OCI-LY7 (cell line): ENCODE data around the gene CRHR1. TPM values are rescaled to one million over a fixed set of nuclear protein-coding genes. Genes with fewer than 3 reads are reported as not detected.

Experiments
- Bru-seq: library from RNA; stranded (reverse); fragments of 400-500 nt; gene quantifications from one replicate; lab custom pipeline; 2021; lab: Mats Ljungman, UMichigan
- BruChase-seq, 2 experiments: library from RNA; stranded (reverse); fragments of 400-500 nt; gene quantifications; one replicate each; lab custom pipeline; 2021; lab: Mats Ljungman, UMichigan
- BruUV-seq: library from RNA; stranded (reverse); fragments of 400-500 nt; replicated peaks from 2 replicates; lab custom pipeline; 2021; lab: Mats Ljungman, UMichigan
- CTCF ChIA-PET: fragments of 300-600 bp; sonication (Branson Sonifier 250); formaldehyde crosslinking; loops from one replicate; lab custom pipeline; 2022; ENCODE audit warnings: antibody characterized with exemption; ENCODE audit not compliant: unreplicated experiment; lab: Charles Lee
- POLR2A ChIA-PET: fragments of 300-600 bp; sonication (Branson Sonifier 250); formaldehyde crosslinking; loops from one replicate; lab custom pipeline; 2022; ENCODE audit warnings: antibody characterized with exemption; lab: Charles Lee
- DNase-seq: peaks from one replicate; pipeline ENCODE4 v3.0.0-alpha.2; 2015; ENCODE audit warnings: low spot score
- H2AFZ ChIP-seq: fragments of 200-600 bp; sonication (generic), shearing (Covaris generic); 2 replicates; pipeline ENCODE4 v1.6.1; 2014; ENCODE audit warnings: mild to moderate bottlenecking, antibody characterized with exemption, low read length, moderate library complexity
- H3K27ac ChIP-seq: fragments of 200-600 bp; sonication (generic); 2 replicates; pipeline ENCODE4 v1.5.1; 2014; ENCODE audit warnings: mixed run types, low read depth, mild to moderate bottlenecking, moderate library complexity, low read length, inconsistent platforms; ENCODE audit not compliant: poor library complexity, severe bottlenecking
- H3K36me3 ChIP-seq: fragments of 200-600 bp; sonication (generic); 2 replicates; pipeline ENCODE4 v1.6.1; 2014; ENCODE audit warnings: mild to moderate bottlenecking, antibody characterized with exemption, low read length, moderate library complexity, mixed read lengths; ENCODE audit not compliant: insufficient read depth
- H3K4me1 ChIP-seq: fragments of 200-600 bp; sonication (generic); 2 replicates; pipeline ENCODE4 v1.5.1; 2014; ENCODE audit warnings: mild to moderate bottlenecking, low read length; ENCODE audit not compliant: insufficient read depth, poor library complexity, severe bottlenecking
- H3K4me2 ChIP-seq: fragments of 200-600 bp; sonication (generic); 2 replicates; pipeline ENCODE4 v1.6.1; 2014; ENCODE audit warnings: mild to moderate bottlenecking, low read length
- H3K4me3 ChIP-seq: fragments of 200-600 bp; sonication (generic); 2 replicates; pipeline ENCODE4 v1.5.1; 2014; ENCODE audit warnings: mild to moderate bottlenecking, low read depth, low read length; ENCODE audit not compliant: poor library complexity, severe bottlenecking
- H3K79me2 ChIP-seq: fragments of 200-600 bp; sonication (generic); 2 replicates; pipeline ENCODE4 v1.6.1; 2016; ENCODE audit warnings: low read depth, mild to moderate bottlenecking, low read length, moderate library complexity, mixed read lengths; ENCODE audit not compliant: insufficient read depth
- H3K9me2 ChIP-seq: fragments of 200-600 bp; sonication (generic); 2 replicates; pipeline ENCODE4 v1.6.1; 2016; ENCODE audit warnings: mild to moderate bottlenecking, low read length, mixed read lengths; ENCODE audit not compliant: insufficient read depth
- H3K9me3 ChIP-seq: fragments of 200-600 bp; sonication (generic); 2 replicates; pipeline ENCODE4 v1.6.1; 2014; ENCODE audit warnings: mild to moderate bottlenecking, mixed run types, low read length, mixed read lengths
- H4K20me1 ChIP-seq: fragments of 200-600 bp; sonication (generic); 2 replicates; pipeline ENCODE4 v1.6.1; 2014; ENCODE audit warnings: mild to moderate bottlenecking, antibody characterized with exemption, low read length, moderate library complexity, mixed read lengths; ENCODE audit not compliant: insufficient read depth
- EZH2phosphoT487 ChIP-seq: fragments of 200-600 bp; sonication (generic); IDR thresholded peaks from 2 replicates; pipeline ENCODE4 v1.6.1; 2018; ENCODE audit warnings: low read depth, borderline replicate concordance, mild to moderate bottlenecking, mixed run types, antibody characterized with exemption, low read length, moderate library complexity, mixed read lengths
- intact Hi-C: fragments of 100-400 bp; cut with micrococcal nuclease; formaldehyde crosslinking; loops from one replicate; pipeline ENCODE4 v1.10.0; 2022; ENCODE audit not compliant: unreplicated experiment
- long read RNA-seq: library from polyadenylated mRNA; stranded (forward); transcript quantifications from one replicate; pipeline ENCODE4 v2.0.0, GENCODE V29; 2022
- total RNA-seq, 2 experiments: library from RNA; depleted of rRNA in 1 of 2; stranded (reverse); fragments of >200 nt in 1 of 2; shearing (Covaris generic) in 1 of 2; gene quantifications; 2 replicates each; pipeline ENCODE4 v1.2.3, GENCODE V29; 2014 to 2022
- TF ChIP-seq, protein P1 (sequence below): fragments of 200-600 bp; sonication (generic); conservative IDR thresholded peaks from 2 replicates; pipeline ENCODE4 v1.5.1; 2014; ENCODE audit warnings: mild to moderate bottlenecking, antibody characterized with exemption, low read length, moderate library complexity, mixed read lengths

The CRHR1 gene
- total RNA-seq (2014; rRNA removed; shearing (Covaris generic)): not detected in 2 replicates
- not detected in 2 replicates for total RNA-seq (2022)
- Bru-seq, nascent RNA: not detected
- BruChase-seq, experiment 1, labeled RNA remaining after a 6-hour chase: not detected
- BruChase-seq, experiment 2, labeled RNA remaining after a 2-hour chase: not detected
- long read RNA-seq: 0 reads

DNA sequence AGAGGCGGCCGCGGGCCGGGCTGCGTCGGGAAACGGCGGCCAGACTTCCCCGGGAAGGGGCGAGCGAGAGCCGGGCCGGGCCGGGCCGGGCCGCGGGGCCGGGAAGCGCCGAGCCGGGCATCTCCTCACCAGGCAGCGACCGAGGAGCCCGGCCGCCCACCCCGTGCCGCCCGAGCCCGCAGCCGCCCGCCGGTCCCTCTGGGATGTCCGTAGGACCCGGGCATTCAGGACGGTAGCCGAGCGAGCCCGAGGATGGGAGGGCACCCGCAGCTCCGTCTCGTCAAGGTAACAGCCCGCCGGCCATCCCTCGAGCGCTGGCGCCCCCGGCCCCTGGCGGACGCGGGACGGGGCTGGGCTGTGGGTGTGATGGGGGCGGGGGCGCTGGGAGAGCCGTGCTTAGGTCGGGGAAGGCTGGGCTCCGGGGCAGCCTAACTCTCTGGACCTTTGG, at the start of gene CRHR1:
Gene CRHR1 (plus strand): TSS at position 28 of the 448 bp plus-strand sequence. CDS start 225 bp downstream, at position 253.
- BruUV-seq: no TSS peak
- intact Hi-C loops: no loop called here
- no peak within 1 kb of the TSS for H2AFZ ChIP-seq
- H3K9me2 ChIP-seq: no peaks in the 10 kb centered on the region
- no peak within 1 kb of the TSS for H3K4me3 ChIP-seq
- no peaks in the 10 kb centered on the region for H3K36me3 ChIP-seq
- H3K79me2 ChIP-seq: no peaks in the 10 kb centered on the region
- no peaks in the 10 kb centered on the region for H3K4me1 ChIP-seq
- TF ChIP-seq, protein P1, sequence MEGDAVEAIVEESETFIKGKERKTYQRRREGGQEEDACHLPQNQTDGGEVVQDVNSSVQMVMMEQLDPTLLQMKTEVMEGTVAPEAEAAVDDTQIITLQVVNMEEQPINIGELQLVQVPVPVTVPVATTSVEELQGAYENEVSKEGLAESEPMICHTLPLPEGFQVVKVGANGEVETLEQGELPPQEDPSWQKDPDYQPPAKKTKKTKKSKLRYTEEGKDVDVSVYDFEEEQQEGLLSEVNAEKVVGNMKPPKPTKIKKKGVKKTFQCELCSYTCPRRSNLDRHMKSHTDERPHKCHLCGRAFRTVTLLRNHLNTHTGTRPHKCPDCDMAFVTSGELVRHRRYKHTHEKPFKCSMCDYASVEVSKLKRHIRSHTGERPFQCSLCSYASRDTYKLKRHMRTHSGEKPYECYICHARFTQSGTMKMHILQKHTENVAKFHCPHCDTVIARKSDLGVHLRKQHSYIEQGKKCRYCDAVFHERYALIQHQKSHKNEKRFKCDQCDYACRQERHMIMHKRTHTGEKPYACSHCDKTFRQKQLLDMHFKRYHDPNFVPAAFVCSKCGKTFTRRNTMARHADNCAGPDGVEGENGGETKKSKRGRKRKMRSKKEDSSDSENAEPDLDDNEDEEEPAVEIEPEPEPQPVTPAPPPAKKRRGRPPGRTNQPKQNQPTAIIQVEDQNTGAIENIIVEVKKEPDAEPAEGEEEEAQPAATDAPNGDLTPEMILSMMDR: no peak
- no peak for TF ChIP-seq EZH2phosphoT487
- POLR2A ChIA-PET: no interaction called here
- CTCF ChIA-PET: no interaction called here
- no peak for DNase-seq
- H4K20me1 ChIP-seq: no peaks in the 10 kb centered on the region
- no peaks in the 10 kb centered on the region for H3K9me3 ChIP-seq
- no peak within 1 kb of the TSS for H3K4me2 ChIP-seq
- no peak within 1 kb of the TSS for H3K27ac ChIP-seq

- H4K20me1 ChIP-seq: no peaks in the 10 kb centered on the region
- no peak overlapping the region for H3K4me2 ChIP-seq
- ChIA-PET POLR2A (no interaction called here), CTCF (no interaction called here)
- BruUV-seq: no TSS peak
- no peak overlapping the region for H3K4me3 ChIP-seq
- H3K79me2 ChIP-seq: no peaks in the 10 kb centered on the region
- no peaks in the 10 kb centered on the region for H3K36me3 ChIP-seq
- TF ChIP-seq EZH2phosphoT487: no peak
- TF ChIP-seq, protein P1: no peak
- no peak for DNase-seq
- H3K27ac ChIP-seq: no peak overlapping the region
- no peaks in the 10 kb centered on the region for H3K9me3 ChIP-seq
- H3K9me2 ChIP-seq: no peaks in the 10 kb centered on the region
- intact Hi-C loops: no loop called here
- no peak overlapping the region for H2AFZ ChIP-seq
- no peaks in the 10 kb centered on the region for H3K4me1 ChIP-seq
Observed at GRCh38 chr17:45734598-45734997, 49.5 kb upstream of the CRHR1 start.

GRCh38 chr17:45735488-45735887, 48.6 kb upstream of the CRHR1 start:
- TF ChIP-seq, protein P1: no peak
- no peak for TF ChIP-seq EZH2phosphoT487
- Histone ChIP-seq H3K4me1 (peaks cover 3% of the 10 kb centered on the region), H3K4me3 (no peak overlapping the region), H2AFZ (no peak overlapping the region), H3K79me2 (no peaks in the 10 kb centered on the region), H3K36me3 (no peaks in the 10 kb centered on the region), H3K9me2 (no peaks in the 10 kb centered on the region), H3K9me3 (no peaks in the 10 kb centered on the region), H4K20me1 (no peaks in the 10 kb centered on the region), H3K4me2 (no peak overlapping the region), H3K27ac (no peak overlapping the region)
- intact Hi-C loops: no loop called here
- ChIA-PET POLR2A (interaction anchor here (0.6 kb wide), 1 partner anchor 57 kb away, joined by 3 read pairs; no protein-coding TSS in a partner anchor), CTCF (no interaction called here)
- no TSS peak for BruUV-seq
- no peak for DNase-seq
